GM12801 (cell line): Measurements from ENCODE around the gene HINFP.

Source experiments
- CTCF ChIP-seq: IDR thresholded peaks from one replicate; pipeline ENCODE4 v1.5.1; 2011; ENCODE audit warnings: control low read depth; ENCODE audit not compliant: insufficient read length; ENCODE audit errors: extremely low read depth

HINFP gene

GRCh38 chr11:119087123-119087522 is 34.3 kb upstream of the HINFP start:
- no peak for TF ChIP-seq CTCF

GRCh38 chr11:119087747-119088241 is 33.6 kb upstream of the HINFP start:
- TF ChIP-seq CTCF, result no peak

- no peak for TF ChIP-seq CTCF
These were observed 33.0 kb upstream of the HINFP start for GRCh38 chr11:119088406-119088805.

- TF ChIP-seq CTCF, result no peak
These were observed 32.1 kb upstream of the HINFP start for GRCh38 chr11:119089319-119089718.

GRCh38 chr11:119091178-119091577 is 30.2 kb upstream of the HINFP start:
- TF ChIP-seq CTCF, result no peak

- TF ChIP-seq CTCF, result no peak
These were observed 29.2 kb upstream of the HINFP start for GRCh38 chr11:119091966-119092879.

- TF ChIP-seq CTCF, result no peak
These were observed 28.2 kb upstream of the HINFP start for GRCh38 chr11:119092880-119093842.
